ENCODE results near the gene PAQR8.

GRCh38 chr6:52457096-52457495, 95.1 kb downstream of the PAQR8 start:
- TF ChIP-seq CTCF (IDR thresholded peaks at IDR 0.05; ENCODE audit: low read length) (no peak), EZH2phosphoT487 (IDR thresholded peaks at IDR 0.05; ENCODE audit: low read length) (no peak), EZH2 (optimal IDR thresholded peaks at IDR 0.05; ENCODE audit: low read depth, low read length) (no peak)
